Mononuclear cell (primary cell): ENCODE results near the gene GRB2. TPM values are rescaled to one million over a fixed set of nuclear protein-coding genes. Genes with fewer than 3 reads are reported as not detected.
A peak's percentile ranks its signal among the peaks of the same experiment; 100 is the strongest.
"Not testable (repeated sequence)": the region's sequence is repeated elsewhere in the genome, so short reads cannot be mapped to it uniquely, and the experiment has no call there.

Experiments
- H3K27me3 ChIP-seq: 2 replicates; pipeline ENCODE4 v1.6.0; 2011; ENCODE audit warnings: low read length, control low read depth; ENCODE audit not compliant: insufficient read depth
- H3K4me1 ChIP-seq: 2 replicates; pipeline ENCODE4 v1.5.1; 2011; ENCODE audit warnings: mild to moderate bottlenecking, low read length, control low read depth; ENCODE audit not compliant: insufficient read depth
- H3K4me3 ChIP-seq: 2 replicates; pipeline ENCODE4 v1.5.1; 2011; ENCODE audit warnings: mild to moderate bottlenecking, low read length, moderate library complexity
- H3K9me3 ChIP-seq: 2 replicates; pipeline ENCODE4 v1.5.1; 2011; ENCODE audit warnings: low read depth, mild to moderate bottlenecking, control low read depth, low read length
- total RNA-seq: library from RNA; depleted of rRNA; stranded (reverse); fragments of >200 nt; gene quantifications from one replicate; pipeline ENCODE4 v1.2.3, GENCODE V29; 2012

The GRB2 gene
- total RNA-seq: 151 TPM

DNA sequence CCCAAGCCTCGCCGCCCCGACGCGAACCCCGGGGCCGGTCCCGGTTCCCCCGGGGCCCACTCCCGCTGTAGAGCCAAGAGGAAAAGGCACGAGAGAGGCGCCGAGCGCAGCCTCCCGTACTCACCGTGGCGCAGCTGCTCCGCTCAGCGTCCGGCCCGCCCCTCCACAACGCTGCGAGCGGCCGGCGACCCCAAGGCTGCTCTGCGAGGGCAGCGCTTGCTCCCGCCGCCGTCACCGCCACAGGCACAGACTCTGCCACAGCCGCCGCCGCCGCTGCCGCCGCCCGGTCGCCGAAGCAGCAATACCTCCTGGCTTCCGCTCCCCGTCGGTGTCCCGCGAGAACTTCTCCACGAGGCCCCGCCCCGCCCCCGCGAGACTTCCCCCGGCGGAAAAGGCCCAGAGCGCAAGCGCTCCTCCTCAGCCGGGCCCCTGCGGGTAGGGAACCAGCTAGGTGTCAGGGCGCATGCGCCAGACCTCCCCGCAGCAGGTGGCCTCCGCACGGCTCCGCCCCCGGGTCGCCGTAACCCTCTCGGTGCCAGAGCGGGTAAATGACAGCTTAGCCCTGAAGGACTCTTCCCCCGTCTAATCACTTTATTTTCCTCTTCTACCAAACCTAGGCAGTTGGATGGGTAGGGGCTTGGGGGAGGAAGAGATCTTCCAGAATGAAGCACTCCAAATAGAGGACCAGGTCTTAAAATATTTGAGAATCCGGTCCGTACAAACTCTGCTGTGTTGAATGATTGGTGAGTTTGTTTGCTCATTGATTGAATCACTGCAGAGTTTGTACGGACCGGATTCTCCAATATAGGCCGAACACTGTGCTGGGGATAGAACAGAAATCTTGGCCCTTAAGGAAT, at the start of gene GRB2:
GRB2 (minus strand) TSS at position 314 of the 857 bp plus-strand sequence. CDS start 12,050 bp downstream, outside the sequence.
- Histone ChIP-seq H3K9me3 (no peaks in the 10 kb centered on the region), H3K27me3 (no peaks in the 10 kb centered on the region), H3K4me3 (peak within 1 kb of the TSS; percentile 100), H3K4me1 (peaks cover 48% of the 10 kb centered on the region)

- H3K4me3 ChIP-seq, H3K9me3 ChIP-seq, H3K27me3 ChIP-seq: not testable (repeated sequence)
- H3K4me1 ChIP-seq: peaks cover 30% of the 10 kb centered on the region
Observed at GRCh38 chr17:75454672-75455071, 49.2 kb upstream of the GRB2 start.

- no peak overlapping the region for H3K4me3 ChIP-seq
- H3K9me3 ChIP-seq: no peaks in the 10 kb centered on the region
- H3K4me1 ChIP-seq: peaks cover 26% of the 10 kb centered on the region
- H3K27me3 ChIP-seq: no peaks in the 10 kb centered on the region
Observed at GRCh38 chr17:75454193-75454592, 48.7 kb upstream of the GRB2 start.

DNA sequence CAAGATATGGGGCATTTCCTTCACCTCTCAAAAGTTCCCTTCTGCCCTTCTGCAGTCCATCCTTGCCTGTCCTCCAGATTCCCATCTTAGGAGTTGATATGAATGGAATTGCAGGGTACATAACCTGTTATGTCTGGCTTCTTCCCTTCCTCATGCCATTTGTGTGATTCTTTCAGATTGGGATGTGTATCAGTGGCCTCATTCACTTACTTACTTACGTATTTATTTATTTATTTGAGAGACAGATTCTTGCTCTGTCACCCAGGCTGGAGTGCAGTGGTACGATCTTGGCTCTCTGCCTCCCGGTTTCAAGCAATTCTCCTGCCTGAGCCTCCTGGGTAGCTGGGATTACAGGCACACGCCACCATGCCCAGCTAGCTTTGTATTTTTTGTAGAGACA, 44.8 kb upstream of the GRB2 start:
- Histone ChIP-seq H3K9me3 (no peaks in the 10 kb centered on the region), H3K4me3 (no peak overlapping the region)

GRCh38 chr17:75447951-75448856, 42.7 kb upstream of the GRB2 start:
- Histone ChIP-seq H3K9me3 (no peaks in the 10 kb centered on the region), H3K4me3 (no peak overlapping the region), H3K27me3 (no peaks in the 10 kb centered on the region), H3K4me1 (no peaks in the 10 kb centered on the region)

More for the DNA sequence above, 44.8 kb upstream of the GRB2 start:
- H3K27me3 ChIP-seq: no peaks in the 10 kb centered on the region
- no peaks in the 10 kb centered on the region for H3K4me1 ChIP-seq

DNA sequence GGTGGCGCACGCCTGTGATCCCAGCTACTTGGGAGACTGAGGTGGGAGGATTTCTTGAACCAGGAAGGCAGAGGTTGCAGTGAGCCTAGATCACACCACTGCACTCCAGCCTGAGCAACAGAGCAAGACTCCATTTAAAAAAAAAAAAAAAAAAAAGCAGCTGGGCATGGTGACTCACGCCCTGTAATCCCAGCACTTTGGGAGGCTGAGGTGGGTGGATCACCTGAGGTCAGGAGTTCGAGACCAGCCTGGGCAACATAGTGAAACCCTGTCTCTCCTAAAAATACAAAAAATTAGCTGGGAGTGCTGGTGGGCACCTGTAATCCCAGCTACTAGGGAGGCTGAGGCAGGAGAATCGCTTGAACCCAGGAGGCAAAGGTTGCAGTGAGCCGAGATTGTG, 40.4 kb upstream of the GRB2 start:
- not testable (repeated sequence) for H3K9me3 ChIP-seq, H3K27me3 ChIP-seq, H3K4me3 ChIP-seq, H3K4me1 ChIP-seq

GRCh38 chr17:75445296-75445695, 39.8 kb upstream of the GRB2 start:
- no peaks in the 10 kb centered on the region for H3K27me3 ChIP-seq
- H3K9me3 ChIP-seq: no peaks in the 10 kb centered on the region
- no peaks in the 10 kb centered on the region for H3K4me1 ChIP-seq
- H3K4me3 ChIP-seq: no peak overlapping the region

GRCh38 chr17:75442168-75443103, 37.0 kb upstream of the GRB2 start:
- H3K9me3 ChIP-seq: no peaks in the 10 kb centered on the region
- no peak overlapping the region for H3K4me3 ChIP-seq
- no peaks in the 10 kb centered on the region for H3K4me1 ChIP-seq
- H3K27me3 ChIP-seq: no peaks in the 10 kb centered on the region

DNA sequence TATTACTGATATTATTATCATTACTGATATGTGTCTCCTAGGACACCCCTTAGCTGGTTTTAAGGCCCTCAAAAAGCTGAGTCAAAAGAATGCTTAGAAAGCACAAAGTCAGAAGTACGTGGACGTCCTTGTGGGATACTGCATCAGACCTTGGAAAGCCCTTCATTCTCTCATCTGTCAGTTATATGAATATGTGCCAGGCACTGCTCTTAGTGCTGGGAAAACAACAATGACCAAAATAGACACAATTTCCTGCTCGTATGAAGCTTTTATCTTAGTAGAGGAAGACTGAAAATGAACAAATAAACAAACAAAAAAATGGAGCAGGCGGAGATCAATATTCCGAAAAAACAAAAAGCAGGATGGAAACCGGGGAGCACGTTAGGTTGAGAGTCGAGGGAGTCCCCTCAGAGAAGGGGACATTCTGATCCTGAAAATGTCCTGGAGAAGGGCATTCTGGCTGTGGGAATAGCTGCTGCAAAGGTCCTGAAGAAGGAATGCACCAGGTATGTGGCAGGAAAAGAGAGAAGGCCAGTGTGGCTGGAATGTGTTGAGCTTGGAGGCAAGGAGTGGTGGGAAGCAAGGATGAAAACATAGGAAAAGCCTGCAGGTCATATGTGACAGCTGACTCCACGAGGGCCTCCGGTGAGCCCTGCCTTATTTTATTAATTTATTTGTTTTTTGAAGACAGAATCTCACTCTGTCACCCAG, 35.4 kb upstream of the GRB2 start:
- H3K4me3 ChIP-seq: no peak overlapping the region
- H3K9me3 ChIP-seq: no peaks in the 10 kb centered on the region
- H3K4me1 ChIP-seq: peaks cover 5% of the 10 kb centered on the region
- no peaks in the 10 kb centered on the region for H3K27me3 ChIP-seq

DNA sequence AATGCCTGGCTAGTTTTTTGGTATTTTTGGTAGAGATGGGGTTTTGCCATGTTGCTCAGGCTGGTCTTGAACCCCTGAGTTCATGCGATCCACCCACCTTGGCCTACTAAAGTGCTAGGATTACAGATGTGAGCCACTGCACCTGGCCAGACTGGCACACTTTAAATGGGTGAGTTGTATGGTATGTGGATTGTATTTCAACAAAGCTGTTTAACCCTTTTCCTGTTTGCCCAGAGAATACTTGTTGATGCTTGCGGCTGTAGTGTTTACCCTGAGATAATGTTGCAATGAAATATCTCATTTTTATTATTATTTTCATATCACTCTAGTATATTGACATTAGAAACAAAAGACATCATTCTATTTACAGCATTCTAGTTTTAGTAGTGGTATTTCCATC, 33.8 kb upstream of the GRB2 start:
- no peaks in the 10 kb centered on the region for H3K27me3 ChIP-seq
- H3K9me3 ChIP-seq: no peaks in the 10 kb centered on the region
- H3K4me1 ChIP-seq: peaks cover 8% of the 10 kb centered on the region
- H3K4me3 ChIP-seq: no peak overlapping the region

- not testable (repeated sequence) for H3K9me3 ChIP-seq, H3K4me3 ChIP-seq, H3K4me1 ChIP-seq, H3K27me3 ChIP-seq
Observed at GRCh38 chr17:75437404-75437803, 31.9 kb upstream of the GRB2 start.

DNA sequence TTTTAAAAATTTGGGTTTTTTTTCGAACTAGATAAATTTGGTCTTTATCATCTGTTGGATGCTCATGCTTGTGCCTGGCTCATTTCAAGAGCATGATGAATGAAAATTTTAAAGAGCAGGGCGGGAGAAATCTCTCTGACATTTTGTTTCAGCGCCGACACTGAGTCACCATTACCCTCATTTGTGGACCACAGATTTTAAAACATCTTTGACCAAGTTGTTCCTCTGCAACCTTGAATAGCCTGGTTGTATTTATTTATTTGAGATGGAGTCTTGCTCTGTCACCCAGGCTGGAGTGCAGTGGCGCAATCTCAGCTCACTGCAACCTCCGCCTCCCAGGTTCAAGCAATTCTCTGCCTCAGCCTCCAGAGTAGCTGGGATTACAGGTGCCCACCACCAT, 29.0 kb upstream of the GRB2 start:
- not testable (repeated sequence) for H3K27me3 ChIP-seq, H3K9me3 ChIP-seq, H3K4me1 ChIP-seq, H3K4me3 ChIP-seq

GRCh38 chr17:75433218-75433783, 27.8 kb upstream of the GRB2 start:
- Histone ChIP-seq H3K27me3 (peaks cover 3% of the 10 kb centered on the region), H3K4me1 (peaks cover 14% of the 10 kb centered on the region), H3K9me3 (no peaks in the 10 kb centered on the region), H3K4me3 (no peak overlapping the region)
